H1 (cell line): ENCODE results near the gene ARHGAP18. TPM values are rescaled to one million over a fixed set of nuclear protein-coding genes. Genes with fewer than 3 reads are reported as not detected.

Experiments
- ASH2L ChIP-seq: fragments of 200-600, 300-600 bp; sonication (generic); IDR thresholded peaks from one replicate; pipeline ENCODE4 v1.7.1; 2017; ENCODE audit warnings: low read length
- CBX5 ChIP-seq: fragments of 300-800, 300-1000 bp; sonication (generic); IDR thresholded peaks from 2 replicates; pipeline ENCODE4 v1.7.1; 2016; ENCODE audit warnings: antibody characterized with exemption, low read length, low read depth
- NRF1 ChIP-seq: IDR thresholded peaks from 2 replicates; pipeline ENCODE4 v1.6.1; 2011; ENCODE audit warnings: mild to moderate bottlenecking, low read depth, low read length, improper control_type of control experiment
- PHF8 ChIP-seq: fragments of 200-600 bp; sonication (generic); conservative IDR thresholded peaks from 2 replicates; pipeline ENCODE4 v1.7.1; 2012; ENCODE audit warnings: low read depth, mild to moderate bottlenecking, inconsistent platforms, low read length, moderate library complexity
- POLR2AphosphoS5 ChIP-seq: IDR thresholded peaks from 2 replicates; pipeline ENCODE4 v1.6.1; 2011; ENCODE audit warnings: low read depth, low read length
- RAD21 ChIP-seq, 2 experiments: IDR thresholded peaks in 1 of 2; conservative IDR thresholded peaks in 1 of 2; 2 replicates each; pipeline ENCODE4 v1.6.1; 2011; ENCODE audit warnings: low read depth in 2 of 2, low read length in 2 of 2, improper control_type of control experiment in 1 of 2, inconsistent platforms in 1 of 2, mild to moderate bottlenecking in 1 of 2, moderate library complexity in 1 of 2
- SIRT6 ChIP-seq: IDR thresholded peaks from one replicate; pipeline ENCODE4 v1.7.1; 2012; ENCODE audit warnings: low read length, inconsistent platforms
- SIX5 ChIP-seq: IDR thresholded peaks from 2 replicates; pipeline ENCODE4 v1.6.1; 2011; ENCODE audit warnings: mild to moderate bottlenecking, low read depth, low read length
- polyA plus RNA-seq, 7 experiments: library from polyadenylated mRNA; depleted of rRNA in 3 of 7; stranded (reverse) in 5 of 7; unstranded in 2 of 7; fragments of >200 nt in 5 of 7; fragments of 200-250 nt in 2 of 7; gene quantifications; 1 replicate in 5 of 7; 2 replicates in 1 of 7; 4 replicates in 1 of 7; pipeline versions ENCODE4 v1.2.1 to v1.2.3, GENCODE V29; 2011 to 2013; ENCODE audit warnings: missing spikeins in 2 of 7, mixed read lengths in 2 of 7
- total RNA-seq: library from RNA; stranded (reverse); fragmentation: NEBNext Ultra II Directional; extraction: Animal tissue kit (Norgen Biotek cat#: 25700); gene quantifications from 2 replicates; pipeline ENCODE4 v1.2.1, GENCODE V29; 2021

The ARHGAP18 gene
- total and polyA plus RNA-seq, 2 of the 8 experiments (the other 6 are each of a cell fraction or from before 2014, with no cell fraction given) = 0.83 to 4.5 TPM

DNA sequence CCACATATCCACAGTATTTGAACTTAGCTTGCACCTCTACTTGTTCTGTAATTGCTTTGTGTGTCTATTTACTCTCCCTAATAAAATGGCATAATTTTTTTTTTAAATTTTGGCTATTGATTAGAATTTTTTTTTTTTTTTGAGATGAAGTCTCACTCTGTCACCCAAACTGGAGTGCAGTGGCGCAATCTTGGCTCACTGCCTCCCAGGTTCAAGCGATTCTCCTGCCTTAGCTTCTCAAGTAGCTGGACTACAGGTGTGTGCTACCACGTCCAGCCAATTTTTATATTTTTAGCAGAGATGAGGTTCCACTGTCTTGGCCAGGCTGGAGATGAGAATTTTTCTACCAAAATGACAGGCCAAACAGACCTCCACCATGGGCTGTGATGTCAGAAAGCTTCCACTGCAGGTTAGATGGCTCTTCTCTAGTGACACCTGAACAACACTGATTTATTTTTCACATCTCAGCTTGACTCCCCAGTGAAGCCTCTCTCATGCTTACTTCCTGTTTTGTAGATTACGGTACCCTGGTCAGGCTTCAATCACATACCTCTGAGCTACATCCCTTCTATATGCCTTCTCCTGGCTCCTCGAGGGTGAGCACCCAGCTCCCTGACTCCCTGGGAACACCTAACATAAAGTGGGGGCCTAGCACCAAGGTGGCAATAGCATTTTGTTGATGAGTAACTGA is 112.8 kb downstream of the ARHGAP18 start (continued):
- TF ChIP-seq CBX5 = no peak
- no peak for TF ChIP-seq PHF8
- no peak for TF ChIP-seq POLR2AphosphoS5
- TF ChIP-seq ASH2L = no peak
- TF ChIP-seq NRF1 = no peak
- TF ChIP-seq SIX5 = no peak
- no peak for TF ChIP-seq SIRT6
- no peak for TF ChIP-seq RAD21 (IDR thresholded peaks at IDR 0.05 in 1 of 2, conservative IDR thresholded peaks at IDR 0.05 in 1 of 2; ENCODE audit: low read depth in 2 of 2, low read length in 2 of 2)
